GM18873 (cell line): ENCODE measurements around the gene RHBG.
"Not testable (repeated sequence)": the region's sequence is repeated elsewhere in the genome, so short reads cannot be mapped to it uniquely, and the experiment has no call there.

Source experiments
- ATAC-seq: cut with Tn5 transposase; IDR thresholded peaks from one replicate; pipeline ENCODE4 v1.9.1; 2021; ENCODE audit warnings: mild to moderate bottlenecking, moderate library complexity, moderate number of reproducible peaks; ENCODE audit not compliant: unreplicated experiment, low FRiP score

The RHBG gene

GRCh38 chr1:156368889-156369684 lies at the start of gene RHBG:
TSS of gene RHBG (plus strand) at chr1:156369211. CDS start at chr1:156369250, 39 bp downstream.
- no peak for ATAC-seq

- no peak for ATAC-seq
Measured at GRCh38 chr1:156319664-156320063, 49.3 kb upstream of the RHBG start.

- ATAC-seq = no peak
Measured at GRCh38 chr1:156320560-156320959, 48.5 kb upstream of the RHBG start.

GRCh38 chr1:156323179-156323578 lies 45.8 kb upstream of the RHBG start:
- ATAC-seq = not testable (repeated sequence)

GRCh38 chr1:156336242-156336641 lies 32.8 kb upstream of the RHBG start:
- ATAC-seq = no peak

- ATAC-seq = no peak
Measured at GRCh38 chr1:156337052-156337887, 31.7 kb upstream of the RHBG start.

- ATAC-seq = no peak
Measured at GRCh38 chr1:156337888-156338179, 31.2 kb upstream of the RHBG start.

GRCh38 chr1:156338180-156338976 lies 30.6 kb upstream of the RHBG start, which contains the start of the genes CCT3 and TSACC:
TSS of gene CCT3 (minus strand) at chr1:156338292. CDS start at chr1:156338184, 108 bp downstream.
TSS of gene TSACC (plus strand) at chr1:156338526. CDS start at chr1:156339758, 1,232 bp downstream.
- peak; percentile 89 for ATAC-seq

GRCh38 chr1:156342166-156342955 lies 26.6 kb upstream of the RHBG start:
- no peak for ATAC-seq

GRCh38 chr1:156344409-156344808 lies 24.6 kb upstream of the RHBG start:
- no peak for ATAC-seq

GRCh38 chr1:156346035-156346434 lies 23.0 kb upstream of the RHBG start:
- ATAC-seq = not testable (repeated sequence)

GRCh38 chr1:156346636-156347035 lies 22.4 kb upstream of the RHBG start:
- no peak for ATAC-seq

GRCh38 chr1:156347331-156347730 lies 21.7 kb upstream of the RHBG start:
- ATAC-seq = no peak

GRCh38 chr1:156352481-156352880 lies 16.5 kb upstream of the RHBG start:
- ATAC-seq = not testable (repeated sequence)

GRCh38 chr1:156356262-156356874 lies 12.6 kb upstream of the RHBG start:
- ATAC-seq = no peak

- ATAC-seq = no peak
Measured at GRCh38 chr1:156356875-156357534, 12.0 kb upstream of the RHBG start.

- ATAC-seq = no peak
Measured at GRCh38 chr1:156357977-156358376, 11.0 kb upstream of the RHBG start.

GRCh38 chr1:156358641-156359040 lies 10.4 kb upstream of the RHBG start:
- ATAC-seq = no peak

GRCh38 chr1:156359249-156359648 lies 9.8 kb upstream of the RHBG start:
- ATAC-seq = no peak
